WTC11 (cell line): ENCODE measurements around the gene STK38L. TPM values are rescaled to one million over a fixed set of nuclear protein-coding genes. Genes with fewer than 3 reads are reported as not detected.

Experiments used
- ATAC-seq: fragments of 200-7000 bp; cut with Tn5 transposase; 2 replicates; pipeline ENCODE4 v1.10.0; 2021; ENCODE audit warnings: mild to moderate bottlenecking, moderate library complexity
- CTCF ChIA-PET: fragments of 300-600 bp; sonication (Branson Sonifier 250); formaldehyde crosslinking; loops from one replicate; lab custom pipeline; 2021; ENCODE audit warnings: antibody characterized with exemption; lab: Charles Lee
- POLR2A ChIA-PET: fragments of 350-600 bp; sonication (Branson Sonifier 250); formaldehyde crosslinking; loops from one replicate; lab custom pipeline; 2021; ENCODE audit warnings: antibody characterized with exemption; lab: Charles Lee
- DNase-seq: peaks from one replicate; pipeline ENCODE4 v3.0.0; 2021; ENCODE audit warnings: low spot score
- H3K27ac Mint-ChIP-seq: 2 replicates; pipeline ENCODE4 v1.8.0; 2021; ENCODE audit warnings: mixed read lengths
- H3K27me3 Mint-ChIP-seq: 2 replicates; pipeline ENCODE4 v1.8.0; 2021; ENCODE audit warnings: low read depth, mild to moderate bottlenecking, moderate library complexity, mixed read lengths
- H3K36me3 Mint-ChIP-seq: 2 replicates; pipeline ENCODE4 v1.8.0; 2021; ENCODE audit warnings: mixed read lengths
- H3K4me1 Mint-ChIP-seq: 2 replicates; pipeline ENCODE4 v1.8.0; 2022; ENCODE audit warnings: mixed read lengths
- H3K4me3 Mint-ChIP-seq: 2 replicates; pipeline ENCODE4 v1.8.0; 2021; ENCODE audit warnings: mild to moderate bottlenecking, moderate library complexity, mixed read lengths
- H3K9me3 Mint-ChIP-seq: 2 replicates; pipeline ENCODE4 v1.8.0; 2021; ENCODE audit warnings: mixed read lengths
- ATF1 ChIP-seq: sonication (generic); formaldehyde crosslinking; IDR thresholded peaks from 2 replicates; pipeline ENCODE4 v1.8.1; 2023; ENCODE audit warnings: mild to moderate bottlenecking, moderate library complexity, missing genetic modification reagents
- CBFB ChIP-seq: sonication (generic); formaldehyde crosslinking; IDR thresholded peaks from 2 replicates; pipeline ENCODE4 v1.8.1; 2022; ENCODE audit warnings: mild to moderate bottlenecking, low read depth, missing genetic modification reagents
- CREM ChIP-seq: sonication (generic); formaldehyde crosslinking; IDR thresholded peaks from 2 replicates; pipeline ENCODE4 v1.8.1; 2022; ENCODE audit warnings: mild to moderate bottlenecking, missing genetic modification reagents, moderate library complexity
- ESRRA ChIP-seq: sonication (generic); formaldehyde crosslinking; IDR thresholded peaks from 2 replicates; pipeline ENCODE4 v1.8.1; 2022; ENCODE audit warnings: mild to moderate bottlenecking, missing genetic modification reagents, borderline replicate concordance
- FOXP1 ChIP-seq: sonication (generic); formaldehyde crosslinking; IDR thresholded peaks from 2 replicates; pipeline ENCODE4 v1.8.0; 2022; ENCODE audit warnings: missing genetic modification reagents, mild to moderate bottlenecking, moderate library complexity, borderline replicate concordance
- JUN ChIP-seq: sonication (generic); formaldehyde crosslinking; IDR thresholded peaks from 2 replicates; pipeline ENCODE4 v1.8.0; 2023; ENCODE audit warnings: mild to moderate bottlenecking, missing genetic modification reagents
- KAT7 ChIP-seq: sonication (generic); formaldehyde crosslinking; IDR thresholded peaks from 2 replicates; pipeline ENCODE4 v1.8.1; 2023; ENCODE audit warnings: missing genetic modification reagents, mild to moderate bottlenecking, borderline replicate concordance
- OVOL2 ChIP-seq: fragments of 250-450 bp; sonication (Bioruptor Pico); IDR thresholded peaks from 2 replicates; pipeline ENCODE4 v1.9.0; 2021; ENCODE audit warnings: mild to moderate bottlenecking, borderline replicate concordance
- SMAD3 ChIP-seq: sonication (generic); formaldehyde crosslinking; IDR thresholded peaks from 2 replicates; pipeline ENCODE4 v1.8.0; 2022; ENCODE audit warnings: missing genetic modification reagents, mild to moderate bottlenecking, borderline replicate concordance
- TP53 ChIP-seq: sonication (generic); formaldehyde crosslinking; IDR thresholded peaks from 2 replicates; pipeline ENCODE4 v1.8.1; 2023; ENCODE audit warnings: mild to moderate bottlenecking, missing genetic modification reagents
- total RNA-seq: library from RNA; stranded (reverse); gene quantifications from 3 replicates; pipeline ENCODE4 v1.2.3, GENCODE V29; 2021
- TF ChIP-seq, protein P1 (sequence below): sonication (generic); formaldehyde crosslinking; IDR thresholded peaks from 2 replicates; pipeline ENCODE4 v1.8.0; 2023; ENCODE audit warnings: missing genetic modification reagents, mild to moderate bottlenecking, borderline replicate concordance
- TF ChIP-seq, protein P2 (sequence below): sonication (generic); formaldehyde crosslinking; IDR thresholded peaks from 2 replicates; pipeline ENCODE4 v1.8.0; 2023; ENCODE audit warnings: mild to moderate bottlenecking, missing genetic modification reagents
- TF ChIP-seq, protein P3 (sequence below): sonication (generic); formaldehyde crosslinking; IDR thresholded peaks from 2 replicates; pipeline ENCODE4 v1.8.1; 2023; ENCODE audit warnings: mild to moderate bottlenecking, missing genetic modification reagents, moderate library complexity
- TF ChIP-seq, protein P4 (sequence below): sonication (generic); formaldehyde crosslinking; IDR thresholded peaks from 2 replicates; pipeline ENCODE4 v1.8.0; 2022; ENCODE audit warnings: mild to moderate bottlenecking, missing genetic modification reagents
- TF ChIP-seq, protein P5 (sequence below): sonication (generic); formaldehyde crosslinking; IDR thresholded peaks from 2 replicates; pipeline ENCODE4 v1.8.1; 2023; ENCODE audit warnings: mild to moderate bottlenecking, moderate library complexity, missing genetic modification reagents
- TF ChIP-seq, protein P6 (sequence below): fragments of 250-450 bp; sonication (Bioruptor Pico); IDR thresholded peaks from 2 replicates; pipeline ENCODE4 v1.9.0; 2021; ENCODE audit warnings: moderate library complexity, mild to moderate bottlenecking, inconsistent platforms, borderline replicate concordance
- TF ChIP-seq, protein P7 (sequence below): sonication (generic); formaldehyde crosslinking; conservative IDR thresholded peaks from 2 replicates; pipeline ENCODE4 v1.8.1; 2022; ENCODE audit warnings: mild to moderate bottlenecking, missing genetic modification reagents
- TF ChIP-seq, protein P8 (sequence below): sonication (generic); formaldehyde crosslinking; IDR thresholded peaks from 2 replicates; pipeline ENCODE4 v1.8.1; 2022; ENCODE audit warnings: mild to moderate bottlenecking, missing genetic modification reagents, moderate library complexity, borderline replicate concordance
- TF ChIP-seq, protein P9 (sequence below): sonication (generic); formaldehyde crosslinking; IDR thresholded peaks from 2 replicates; pipeline ENCODE4 v1.8.0; 2022; ENCODE audit warnings: mild to moderate bottlenecking, missing genetic modification reagents

Gene STK38L
- total RNA-seq, 1 experiment from 2014 or later: 47.2 TPM

DNA sequence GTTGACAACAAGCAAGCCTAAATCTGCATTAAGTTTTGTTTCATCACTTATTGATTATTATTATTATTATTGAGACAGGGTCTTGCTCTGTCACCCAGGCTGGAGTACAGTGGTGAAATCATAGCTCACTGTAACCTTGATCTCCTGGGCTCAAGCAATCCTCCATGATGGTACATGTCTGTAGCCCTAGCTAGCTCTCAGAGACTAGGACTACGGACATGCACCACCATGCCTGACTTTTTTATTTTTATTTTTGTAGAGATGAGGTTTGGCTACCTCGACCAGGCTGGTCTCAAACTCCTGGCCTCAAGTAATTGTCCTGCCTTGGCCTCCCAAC, 35.7 kb upstream of the STK38L start (continued):
- TF ChIP-seq TP53 (no peak), ESRRA (CRISPR knock-in tag) (no peak), ATF1 (no peak), KAT7 (CRISPR knock-in tag) (no peak), JUN (no peak), FOXP1 (no peak), CBFB (no peak), CREM (CRISPR knock-in tag) (no peak)
- TF ChIP-seq, protein P1, sequence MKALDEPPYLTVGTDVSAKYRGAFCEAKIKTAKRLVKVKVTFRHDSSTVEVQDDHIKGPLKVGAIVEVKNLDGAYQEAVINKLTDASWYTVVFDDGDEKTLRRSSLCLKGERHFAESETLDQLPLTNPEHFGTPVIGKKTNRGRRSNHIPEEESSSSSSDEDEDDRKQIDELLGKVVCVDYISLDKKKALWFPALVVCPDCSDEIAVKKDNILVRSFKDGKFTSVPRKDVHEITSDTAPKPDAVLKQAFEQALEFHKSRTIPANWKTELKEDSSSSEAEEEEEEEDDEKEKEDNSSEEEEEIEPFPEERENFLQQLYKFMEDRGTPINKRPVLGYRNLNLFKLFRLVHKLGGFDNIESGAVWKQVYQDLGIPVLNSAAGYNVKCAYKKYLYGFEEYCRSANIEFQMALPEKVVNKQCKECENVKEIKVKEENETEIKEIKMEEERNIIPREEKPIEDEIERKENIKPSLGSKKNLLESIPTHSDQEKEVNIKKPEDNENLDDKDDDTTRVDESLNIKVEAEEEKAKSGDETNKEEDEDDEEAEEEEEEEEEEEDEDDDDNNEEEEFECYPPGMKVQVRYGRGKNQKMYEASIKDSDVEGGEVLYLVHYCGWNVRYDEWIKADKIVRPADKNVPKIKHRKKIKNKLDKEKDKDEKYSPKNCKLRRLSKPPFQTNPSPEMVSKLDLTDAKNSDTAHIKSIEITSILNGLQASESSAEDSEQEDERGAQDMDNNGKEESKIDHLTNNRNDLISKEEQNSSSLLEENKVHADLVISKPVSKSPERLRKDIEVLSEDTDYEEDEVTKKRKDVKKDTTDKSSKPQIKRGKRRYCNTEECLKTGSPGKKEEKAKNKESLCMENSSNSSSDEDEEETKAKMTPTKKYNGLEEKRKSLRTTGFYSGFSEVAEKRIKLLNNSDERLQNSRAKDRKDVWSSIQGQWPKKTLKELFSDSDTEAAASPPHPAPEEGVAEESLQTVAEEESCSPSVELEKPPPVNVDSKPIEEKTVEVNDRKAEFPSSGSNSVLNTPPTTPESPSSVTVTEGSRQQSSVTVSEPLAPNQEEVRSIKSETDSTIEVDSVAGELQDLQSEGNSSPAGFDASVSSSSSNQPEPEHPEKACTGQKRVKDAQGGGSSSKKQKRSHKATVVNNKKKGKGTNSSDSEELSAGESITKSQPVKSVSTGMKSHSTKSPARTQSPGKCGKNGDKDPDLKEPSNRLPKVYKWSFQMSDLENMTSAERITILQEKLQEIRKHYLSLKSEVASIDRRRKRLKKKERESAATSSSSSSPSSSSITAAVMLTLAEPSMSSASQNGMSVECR (CRISPR knock-in tag): no peak

DNA sequence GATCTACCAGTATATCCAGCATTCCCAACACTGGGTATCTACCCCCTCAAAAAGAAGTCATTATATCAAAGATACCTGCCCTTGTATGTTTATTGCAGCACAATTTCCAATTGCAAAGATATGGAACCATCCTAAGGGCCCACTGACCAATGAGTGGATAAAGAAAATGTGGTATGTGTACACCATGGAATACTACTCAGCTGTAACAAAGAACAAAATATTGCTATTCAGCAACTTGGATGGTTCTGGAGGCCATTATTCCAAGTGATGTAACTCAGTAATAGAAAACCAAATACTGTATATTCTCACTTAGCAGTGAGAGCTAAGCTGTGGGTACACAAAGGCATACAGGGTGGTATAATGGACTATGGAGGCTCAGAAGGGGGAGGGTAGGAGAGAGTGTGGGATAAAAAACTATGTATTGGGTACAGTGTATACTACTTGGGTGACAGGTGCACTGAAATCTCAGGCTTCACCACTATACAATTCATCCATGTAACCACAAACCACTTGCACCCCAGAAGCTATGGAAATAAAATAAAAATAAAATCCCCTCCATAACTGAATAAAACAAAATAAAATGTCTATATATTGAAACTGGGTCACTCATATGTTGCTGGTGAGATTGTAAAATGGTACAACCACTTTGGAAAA, 34.7 kb upstream of the STK38L start:
- H3K9me3 Mint-ChIP-seq: peaks cover 14% of the 10 kb centered on the region
- H3K36me3 Mint-ChIP-seq: no peaks in the 10 kb centered on the region
- POLR2A ChIA-PET: no interaction called here
- no peak for DNase-seq
- TF ChIP-seq OVOL2 (CRISPR knock-in tag) (no peak), SMAD3 (CRISPR knock-in tag) (no peak)
- TF ChIP-seq, protein P2, sequence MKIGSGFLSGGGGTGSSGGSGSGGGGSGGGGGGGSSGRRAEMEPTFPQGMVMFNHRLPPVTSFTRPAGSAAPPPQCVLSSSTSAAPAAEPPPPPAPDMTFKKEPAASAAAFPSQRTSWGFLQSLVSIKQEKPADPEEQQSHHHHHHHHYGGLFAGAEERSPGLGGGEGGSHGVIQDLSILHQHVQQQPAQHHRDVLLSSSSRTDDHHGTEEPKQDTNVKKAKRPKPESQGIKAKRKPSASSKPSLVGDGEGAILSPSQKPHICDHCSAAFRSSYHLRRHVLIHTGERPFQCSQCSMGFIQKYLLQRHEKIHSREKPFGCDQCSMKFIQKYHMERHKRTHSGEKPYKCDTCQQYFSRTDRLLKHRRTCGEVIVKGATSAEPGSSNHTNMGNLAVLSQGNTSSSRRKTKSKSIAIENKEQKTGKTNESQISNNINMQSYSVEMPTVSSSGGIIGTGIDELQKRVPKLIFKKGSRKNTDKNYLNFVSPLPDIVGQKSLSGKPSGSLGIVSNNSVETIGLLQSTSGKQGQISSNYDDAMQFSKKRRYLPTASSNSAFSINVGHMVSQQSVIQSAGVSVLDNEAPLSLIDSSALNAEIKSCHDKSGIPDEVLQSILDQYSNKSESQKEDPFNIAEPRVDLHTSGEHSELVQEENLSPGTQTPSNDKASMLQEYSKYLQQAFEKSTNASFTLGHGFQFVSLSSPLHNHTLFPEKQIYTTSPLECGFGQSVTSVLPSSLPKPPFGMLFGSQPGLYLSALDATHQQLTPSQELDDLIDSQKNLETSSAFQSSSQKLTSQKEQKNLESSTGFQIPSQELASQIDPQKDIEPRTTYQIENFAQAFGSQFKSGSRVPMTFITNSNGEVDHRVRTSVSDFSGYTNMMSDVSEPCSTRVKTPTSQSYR: no peak
- TF ChIP-seq, protein P3, sequence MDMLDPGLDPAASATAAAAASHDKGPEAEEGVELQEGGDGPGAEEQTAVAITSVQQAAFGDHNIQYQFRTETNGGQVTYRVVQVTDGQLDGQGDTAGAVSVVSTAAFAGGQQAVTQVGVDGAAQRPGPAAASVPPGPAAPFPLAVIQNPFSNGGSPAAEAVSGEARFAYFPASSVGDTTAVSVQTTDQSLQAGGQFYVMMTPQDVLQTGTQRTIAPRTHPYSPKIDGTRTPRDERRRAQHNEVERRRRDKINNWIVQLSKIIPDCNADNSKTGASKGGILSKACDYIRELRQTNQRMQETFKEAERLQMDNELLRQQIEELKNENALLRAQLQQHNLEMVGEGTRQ (CRISPR knock-in tag): no peak
- TF ChIP-seq, protein P4, sequence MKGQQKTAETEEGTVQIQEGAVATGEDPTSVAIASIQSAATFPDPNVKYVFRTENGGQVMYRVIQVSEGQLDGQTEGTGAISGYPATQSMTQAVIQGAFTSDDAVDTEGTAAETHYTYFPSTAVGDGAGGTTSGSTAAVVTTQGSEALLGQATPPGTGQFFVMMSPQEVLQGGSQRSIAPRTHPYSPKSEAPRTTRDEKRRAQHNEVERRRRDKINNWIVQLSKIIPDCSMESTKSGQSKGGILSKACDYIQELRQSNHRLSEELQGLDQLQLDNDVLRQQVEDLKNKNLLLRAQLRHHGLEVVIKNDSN (CRISPR knock-in tag): no peak
- TF ChIP-seq, protein P5, sequence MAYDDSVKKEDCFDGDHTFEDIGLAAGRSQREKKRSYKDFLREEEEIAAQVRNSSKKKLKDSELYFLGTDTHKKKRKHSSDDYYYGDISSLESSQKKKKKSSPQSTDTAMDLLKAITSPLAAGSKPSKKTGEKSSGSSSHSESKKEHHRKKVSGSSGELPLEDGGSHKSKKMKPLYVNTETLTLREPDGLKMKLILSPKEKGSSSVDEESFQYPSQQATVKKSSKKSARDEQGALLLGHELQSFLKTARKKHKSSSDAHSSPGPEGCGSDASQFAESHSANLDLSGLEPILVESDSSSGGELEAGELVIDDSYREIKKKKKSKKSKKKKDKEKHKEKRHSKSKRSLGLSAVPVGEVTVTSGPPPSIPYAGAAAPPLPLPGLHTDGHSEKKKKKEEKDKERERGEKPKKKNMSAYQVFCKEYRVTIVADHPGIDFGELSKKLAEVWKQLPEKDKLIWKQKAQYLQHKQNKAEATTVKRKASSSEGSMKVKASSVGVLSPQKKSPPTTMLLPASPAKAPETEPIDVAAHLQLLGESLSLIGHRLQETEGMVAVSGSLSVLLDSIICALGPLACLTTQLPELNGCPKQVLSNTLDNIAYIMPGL: no peak
- TF ChIP-seq, protein P6, sequence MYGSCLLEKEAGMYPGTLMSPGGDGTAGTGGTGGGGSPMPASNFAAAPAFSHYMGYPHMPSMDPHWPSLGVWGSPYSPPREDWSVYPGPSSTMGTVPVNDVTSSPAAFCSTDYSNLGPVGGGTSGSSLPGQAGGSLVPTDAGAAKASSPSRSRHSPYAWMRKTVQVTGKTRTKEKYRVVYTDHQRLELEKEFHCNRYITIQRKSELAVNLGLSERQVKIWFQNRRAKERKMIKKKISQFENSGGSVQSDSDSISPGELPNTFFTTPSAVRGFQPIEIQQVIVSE (CRISPR knock-in tag): no peak
- TF ChIP-seq, protein P7, sequence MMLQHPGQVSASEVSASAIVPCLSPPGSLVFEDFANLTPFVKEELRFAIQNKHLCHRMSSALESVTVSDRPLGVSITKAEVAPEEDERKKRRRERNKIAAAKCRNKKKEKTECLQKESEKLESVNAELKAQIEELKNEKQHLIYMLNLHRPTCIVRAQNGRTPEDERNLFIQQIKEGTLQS (CRISPR knock-in tag): no peak
- TF ChIP-seq, protein P8, sequence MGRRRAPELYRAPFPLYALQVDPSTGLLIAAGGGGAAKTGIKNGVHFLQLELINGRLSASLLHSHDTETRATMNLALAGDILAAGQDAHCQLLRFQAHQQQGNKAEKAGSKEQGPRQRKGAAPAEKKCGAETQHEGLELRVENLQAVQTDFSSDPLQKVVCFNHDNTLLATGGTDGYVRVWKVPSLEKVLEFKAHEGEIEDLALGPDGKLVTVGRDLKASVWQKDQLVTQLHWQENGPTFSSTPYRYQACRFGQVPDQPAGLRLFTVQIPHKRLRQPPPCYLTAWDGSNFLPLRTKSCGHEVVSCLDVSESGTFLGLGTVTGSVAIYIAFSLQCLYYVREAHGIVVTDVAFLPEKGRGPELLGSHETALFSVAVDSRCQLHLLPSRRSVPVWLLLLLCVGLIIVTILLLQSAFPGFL (CRISPR knock-in tag): no peak
- TF ChIP-seq, protein P9, sequence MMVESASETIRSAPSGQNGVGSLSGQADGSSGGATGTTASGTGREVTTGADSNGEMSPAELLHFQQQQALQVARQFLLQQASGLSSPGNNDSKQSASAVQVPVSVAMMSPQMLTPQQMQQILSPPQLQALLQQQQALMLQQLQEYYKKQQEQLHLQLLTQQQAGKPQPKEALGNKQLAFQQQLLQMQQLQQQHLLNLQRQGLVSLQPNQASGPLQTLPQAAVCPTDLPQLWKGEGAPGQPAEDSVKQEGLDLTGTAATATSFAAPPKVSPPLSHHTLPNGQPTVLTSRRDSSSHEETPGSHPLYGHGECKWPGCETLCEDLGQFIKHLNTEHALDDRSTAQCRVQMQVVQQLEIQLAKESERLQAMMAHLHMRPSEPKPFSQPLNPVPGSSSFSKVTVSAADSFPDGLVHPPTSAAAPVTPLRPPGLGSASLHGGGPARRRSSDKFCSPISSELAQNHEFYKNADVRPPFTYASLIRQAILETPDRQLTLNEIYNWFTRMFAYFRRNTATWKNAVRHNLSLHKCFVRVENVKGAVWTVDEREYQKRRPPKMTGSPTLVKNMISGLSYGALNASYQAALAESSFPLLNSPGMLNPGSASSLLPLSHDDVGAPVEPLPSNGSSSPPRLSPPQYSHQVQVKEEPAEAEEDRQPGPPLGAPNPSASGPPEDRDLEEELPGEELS (CRISPR knock-in tag): no peak
- TF ChIP-seq, all 79 proteins: peak for 0
- no peaks in the 10 kb centered on the region for H3K27me3 Mint-ChIP-seq
- no peak overlapping the region for H3K27ac Mint-ChIP-seq
- CTCF ChIA-PET: no interaction called here
- no peak overlapping the region for H3K4me3 Mint-ChIP-seq
- no peak for ATAC-seq
- no peaks in the 10 kb centered on the region for H3K4me1 Mint-ChIP-seq
